NCI-H187 (cell line): ENCODE results near the gene MDH2.
"Not testable (repeated sequence)": the region's sequence is repeated elsewhere in the genome, so short reads cannot be mapped to it uniquely, and the experiment has no call there.

Source experiments
- DNase-seq, 2 experiments: peaks; one replicate each; lab custom pipeline; 2025; lab: John Stamatoyannopoulos, UW

The MDH2 gene

GRCh38 chr7:76048668-76048988 lies 722 bp downstream of the MDH2 start:
- peak; percentile 49 to 61 for DNase-seq

- DNase-seq, result no peak
Observed at GRCh38 chr7:76049295-76049694, 1.4 kb downstream of the MDH2 start.

- no peak for DNase-seq
Observed at GRCh38 chr7:76050545-76050944, 2.6 kb downstream of the MDH2 start.

DNA sequence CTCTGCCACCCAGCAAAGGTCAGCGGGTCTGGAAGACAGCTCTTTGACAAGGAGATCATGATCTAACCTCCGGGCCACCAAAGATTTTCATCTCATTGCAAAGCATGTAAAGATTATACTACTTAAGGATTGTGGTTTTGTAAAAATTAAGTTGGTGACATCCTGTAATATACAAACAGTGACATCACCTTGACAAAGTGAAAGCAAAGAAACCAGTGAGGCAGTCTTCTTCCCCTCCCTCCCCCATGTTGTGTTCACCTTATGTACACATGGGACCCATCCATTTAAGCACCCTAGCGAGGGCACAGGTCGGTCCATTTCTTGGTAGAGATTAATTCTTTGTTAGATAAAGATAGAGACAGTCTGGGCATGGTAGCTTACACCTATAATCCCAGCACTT lies 3.9 kb downstream of the MDH2 start:
- DNase-seq, result no peak

GRCh38 chr7:76052681-76053080 lies 4.8 kb downstream of the MDH2 start:
- DNase-seq, result not testable (repeated sequence)

GRCh38 chr7:76053461-76053860 lies 5.6 kb downstream of the MDH2 start:
- no peak for DNase-seq

DNA sequence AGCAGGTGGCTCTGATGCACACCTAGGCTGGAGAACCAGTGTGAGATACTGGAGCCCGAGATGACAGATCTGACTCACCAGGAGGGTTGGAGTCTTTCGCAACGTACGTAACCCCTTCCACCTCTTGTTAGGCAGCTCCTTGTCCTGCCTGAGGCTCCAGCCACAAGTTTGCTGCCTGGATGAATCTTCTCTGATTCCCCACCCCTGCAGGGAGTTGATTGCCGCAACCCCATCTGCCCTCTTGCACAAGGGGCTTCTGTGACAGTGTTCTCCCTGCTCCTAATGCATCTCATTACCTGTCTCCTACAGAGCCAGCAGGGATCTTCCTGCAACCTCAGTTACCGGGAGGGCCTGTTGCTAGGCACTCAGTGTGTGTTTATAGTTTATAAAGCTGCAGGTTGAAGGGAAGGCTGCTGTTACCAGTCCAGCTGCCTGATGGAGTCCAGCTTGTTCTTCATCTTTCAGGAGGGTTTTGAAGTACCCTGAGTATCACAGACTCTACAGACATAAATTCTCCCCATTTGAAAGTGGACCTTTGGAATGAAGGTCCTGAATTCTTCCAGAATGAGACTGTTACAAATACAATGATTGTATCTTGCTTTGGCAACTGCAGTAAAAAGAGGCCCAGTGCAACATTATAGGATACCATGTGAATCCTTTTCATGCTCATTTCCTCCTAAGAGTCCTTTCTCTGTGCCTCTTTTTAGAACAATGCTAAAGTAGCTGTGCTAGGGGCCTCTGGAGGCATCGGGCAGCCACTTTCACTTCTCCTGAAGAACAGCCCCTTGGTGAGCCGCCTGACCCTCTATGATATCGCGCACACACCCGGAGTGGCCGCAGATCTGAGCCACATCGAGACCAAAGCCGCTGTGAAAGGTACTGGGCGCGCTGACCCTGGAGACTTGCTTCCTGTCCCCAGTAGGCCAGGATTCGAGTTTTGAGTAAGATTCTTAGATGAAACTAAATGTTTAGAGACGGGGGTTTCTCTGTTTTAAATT lies 6.5 kb downstream of the MDH2 start:
- no peak for DNase-seq

GRCh38 chr7:76056241-76056640 lies 8.3 kb downstream of the MDH2 start:
- DNase-seq, result no peak

GRCh38 chr7:76057103-76057812 lies 9.4 kb downstream of the MDH2 start:
- DNase-seq, result no peak

GRCh38 chr7:76057813-76058145 lies 9.9 kb downstream of the MDH2 start:
- DNase-seq, result no peak

DNA sequence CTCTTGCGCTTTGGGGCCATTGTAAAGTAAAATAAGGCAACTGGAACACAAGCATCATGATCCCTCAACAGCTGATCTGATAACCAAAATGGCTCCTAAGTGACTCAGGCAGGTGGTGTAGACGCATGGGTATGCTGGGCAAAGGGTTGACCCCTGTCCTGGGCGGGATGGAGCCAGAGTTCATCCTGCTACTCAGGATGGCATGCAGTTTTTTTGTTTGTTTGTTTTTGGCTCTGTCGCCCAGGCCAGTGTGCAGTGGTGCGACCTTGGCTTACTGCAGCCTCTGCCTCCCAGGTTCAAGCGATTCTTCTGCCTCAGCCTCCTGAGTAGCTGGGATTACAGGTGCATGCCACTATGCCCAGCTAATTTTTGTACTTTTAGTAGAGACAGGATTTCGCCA lies 10.8 kb downstream of the MDH2 start:
- DNase-seq, result not testable (repeated sequence)

- DNase-seq, result no peak
Observed at GRCh38 chr7:76060842-76061241, 12.9 kb downstream of the MDH2 start.

DNA sequence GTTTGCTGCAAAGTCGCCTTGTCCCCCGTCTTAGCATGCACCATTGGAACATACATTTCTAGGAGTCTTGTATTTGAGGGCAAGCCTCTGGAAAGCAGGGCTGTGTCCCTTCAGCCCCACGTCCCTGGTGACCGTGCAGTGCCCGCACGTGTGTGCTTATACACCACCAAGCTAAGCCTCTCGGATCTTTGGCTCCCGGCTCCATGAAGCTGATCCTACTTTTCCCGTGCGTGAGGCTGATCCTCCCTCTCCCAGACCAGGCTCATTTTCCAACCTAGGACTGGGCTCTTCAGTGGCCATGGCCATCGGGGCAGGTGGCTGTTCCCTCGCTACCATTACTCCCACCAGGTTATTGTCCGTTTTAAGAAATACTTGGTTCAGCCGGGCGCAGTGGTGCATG lies 14.3 kb downstream of the MDH2 start:
- no peak for DNase-seq

DNA sequence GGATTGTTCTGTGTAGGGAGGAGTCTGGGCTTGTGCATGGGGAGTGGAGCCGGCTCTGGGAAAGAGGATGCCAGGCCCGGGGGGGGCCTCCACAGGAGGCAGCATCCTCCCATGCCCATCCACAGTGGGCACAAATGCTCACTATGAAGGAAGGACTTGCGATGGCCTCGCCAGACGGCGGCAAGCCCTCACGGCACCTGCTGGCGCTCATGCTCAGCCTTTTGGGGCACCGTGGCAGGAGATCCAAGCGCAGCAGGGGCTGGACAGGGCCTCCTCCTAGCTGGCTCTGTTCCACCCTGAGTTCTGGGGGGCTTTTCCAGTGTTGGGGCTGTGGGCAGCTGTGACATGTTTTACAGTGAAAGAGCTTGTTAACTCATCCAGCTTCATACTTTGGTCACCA lies 15.2 kb downstream of the MDH2 start:
- DNase-seq, result no peak

DNA sequence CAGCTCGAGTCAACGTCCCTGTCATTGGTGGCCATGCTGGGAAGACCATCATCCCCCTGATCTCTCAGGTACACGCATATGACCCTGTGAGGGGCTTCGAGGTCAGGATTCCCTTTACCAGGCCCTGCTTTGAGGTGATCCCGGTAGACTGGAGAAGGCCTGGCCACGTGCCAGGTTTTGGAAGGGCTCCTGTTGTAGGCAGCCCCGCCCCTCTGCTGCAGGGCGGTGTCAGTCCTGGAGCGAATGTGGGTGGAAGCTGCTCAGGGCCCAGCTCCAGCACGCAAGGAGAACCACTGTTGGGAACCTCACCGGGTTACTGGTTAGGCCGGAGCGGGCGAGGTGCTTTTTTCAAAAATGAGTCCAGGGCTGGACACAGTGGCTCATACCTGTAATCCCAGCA lies 15.6 kb downstream of the MDH2 start:
- DNase-seq, result peak in 1 of 2 experiments; percentile 63

DNA sequence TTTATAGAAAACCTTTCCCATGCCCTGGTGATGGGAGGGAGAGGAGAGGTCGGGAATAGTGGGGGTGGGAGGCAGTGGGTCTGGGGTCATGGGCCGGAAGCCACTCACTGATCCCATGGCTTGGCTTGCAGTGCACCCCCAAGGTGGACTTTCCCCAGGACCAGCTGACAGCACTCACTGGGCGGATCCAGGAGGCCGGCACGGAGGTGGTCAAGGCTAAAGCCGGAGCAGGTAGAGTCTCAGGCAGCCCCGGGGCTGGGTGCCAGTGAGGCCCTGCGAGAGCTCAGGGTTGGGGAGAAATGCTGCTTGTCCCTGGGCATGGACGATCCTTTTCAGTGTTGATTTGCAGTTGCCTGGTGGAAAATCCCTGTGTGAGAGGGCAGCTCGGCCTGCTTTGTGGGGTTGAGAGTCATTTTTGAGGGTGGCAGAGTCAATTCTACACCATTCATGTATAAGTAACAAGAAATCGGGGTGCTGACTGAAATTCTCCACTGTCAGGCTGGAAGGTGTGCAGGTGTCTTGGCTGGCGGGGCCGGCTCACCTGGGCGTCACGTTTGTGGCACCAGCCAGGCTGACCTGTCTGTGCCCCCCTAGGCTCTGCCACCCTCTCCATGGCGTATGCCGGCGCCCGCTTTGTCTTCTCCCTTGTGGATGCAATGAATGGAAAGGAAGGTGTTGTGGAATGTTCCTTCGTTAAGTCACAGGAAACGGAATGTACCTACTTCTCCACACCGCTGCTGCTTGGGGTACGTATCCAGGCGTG lies 16.5 kb downstream of the MDH2 start:
- no peak for DNase-seq

- no peak for DNase-seq
Observed at GRCh38 chr7:76065016-76065612, 17.2 kb downstream of the MDH2 start.

GRCh38 chr7:76066716-76067503 lies 19.0 kb downstream of the MDH2 start:
- no peak for DNase-seq

- no peak for DNase-seq
Observed at GRCh38 chr7:76069238-76069638, 21.3 kb downstream of the MDH2 start.

DNA sequence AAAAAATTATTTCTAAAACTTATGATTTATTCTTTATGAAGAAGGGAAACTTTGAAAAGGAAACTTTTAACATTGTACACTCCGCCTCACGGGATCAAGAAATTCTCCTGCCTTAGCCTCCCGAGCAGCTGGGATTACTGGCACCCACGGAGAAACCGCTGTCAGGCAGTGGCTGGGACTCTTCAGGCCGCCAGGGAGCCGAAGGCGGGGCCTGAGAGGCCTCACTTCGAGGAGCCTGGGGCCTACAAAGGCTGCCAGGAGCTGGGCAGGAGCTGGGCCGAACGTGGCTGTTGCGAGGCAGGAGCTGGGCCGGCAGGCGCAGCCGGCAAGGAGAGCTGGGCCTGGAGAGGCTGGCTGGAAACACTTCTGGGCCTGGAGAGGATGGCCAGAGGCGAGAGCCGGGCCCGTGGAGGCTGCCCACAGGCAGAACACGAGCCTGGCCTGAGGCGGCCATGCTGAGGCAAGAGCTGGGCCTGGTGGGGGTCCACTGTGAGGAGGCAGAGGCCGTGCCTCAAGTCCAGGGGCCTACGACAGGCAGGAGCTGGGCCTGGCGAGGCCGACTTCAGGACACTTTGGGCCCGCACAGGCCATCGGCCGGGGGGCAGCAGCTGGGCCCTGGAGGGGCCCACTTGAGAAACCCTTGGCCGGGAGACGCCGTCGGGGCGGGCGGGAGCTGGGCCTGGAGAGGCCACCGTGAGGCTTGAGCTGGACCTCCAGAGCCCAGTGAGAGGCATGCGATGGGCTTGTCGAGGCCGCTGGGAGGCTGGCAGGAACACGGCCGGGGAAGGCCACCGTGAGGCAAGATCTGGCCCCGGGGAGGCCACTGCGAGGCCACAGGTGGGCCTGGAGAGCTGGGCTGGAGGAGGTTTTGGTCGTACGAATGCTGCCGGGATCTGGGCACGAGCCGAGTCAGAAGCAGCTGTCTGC lies 23.7 kb downstream of the MDH2 start:
- DNase-seq, result no peak
